ENCODE results near the gene DCBLD2. TPM values are rescaled to one million over a fixed set of nuclear protein-coding genes. Genes with fewer than 3 reads are reported as not detected.

The DCBLD2 gene
- total and polyA plus RNA-seq, 9 donors, result 13.5 to 58.7 (median 38.0) TPM

DNA sequence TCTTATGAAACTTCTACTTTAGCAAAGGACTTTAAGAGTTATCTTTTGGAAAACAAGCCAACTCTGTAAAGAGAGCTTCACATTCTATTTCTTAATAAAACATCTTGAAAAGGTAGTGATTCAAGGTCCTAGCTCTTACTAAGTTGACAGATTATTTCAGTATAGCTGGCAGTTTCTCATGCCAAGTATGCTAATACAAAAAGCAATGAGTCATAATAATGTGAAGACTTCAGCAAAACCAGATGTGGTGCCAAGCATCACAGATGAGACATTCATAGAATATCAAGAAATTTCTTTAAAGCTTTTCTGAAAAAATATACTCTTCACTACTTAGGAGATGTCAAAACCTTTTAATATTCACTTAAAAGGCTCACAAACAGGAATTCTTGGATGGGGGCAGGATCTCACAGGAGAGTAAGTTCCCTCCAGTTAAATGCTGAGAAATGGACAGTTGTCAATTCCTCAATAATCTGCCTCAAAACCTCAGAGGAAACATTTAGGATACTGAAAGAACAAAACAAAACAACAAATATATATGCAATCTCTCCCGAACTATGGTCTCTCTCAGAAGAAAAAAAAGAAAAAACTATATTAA lies 45.6 kb downstream of the DCBLD2 start:
- peaks cover 0 to 2% of the 10 kb centered on the region in 2 donors for H3K9me3 ChIP-seq
- intact Hi-C loops (cut with DNase I), result no loop called here
- WGBS, 3 donors, result 70 to 83% (median 83%) methylated on average over 1 of the region's 1 CpG

DNA sequence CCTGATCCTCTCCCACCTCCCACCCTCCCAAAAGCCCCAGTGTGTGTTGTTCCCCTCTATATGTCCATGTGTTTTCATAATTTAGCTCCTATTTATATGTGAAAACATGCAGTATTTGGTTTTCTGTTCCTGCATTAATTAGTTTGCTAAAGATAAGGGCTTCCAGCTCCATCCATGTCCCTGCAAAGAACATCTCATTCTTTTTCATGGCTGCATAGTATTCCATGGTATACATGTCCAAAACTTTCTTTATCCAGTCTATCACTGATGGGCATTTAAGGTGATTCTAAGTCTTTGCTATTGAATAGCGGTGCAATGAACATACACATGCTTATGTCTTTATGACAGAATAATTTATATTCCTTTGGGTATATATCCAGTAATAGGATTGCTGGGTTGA lies 53.4 kb downstream of the DCBLD2 start:
- 95 to 100% (median 99%) methylated on average over 1 of the region's 1 CpG for WGBS, 3 donors

More for the DNA sequence above, 45.6 kb downstream of the DCBLD2 start:
- TF ChIP-seq, protein P1, sequence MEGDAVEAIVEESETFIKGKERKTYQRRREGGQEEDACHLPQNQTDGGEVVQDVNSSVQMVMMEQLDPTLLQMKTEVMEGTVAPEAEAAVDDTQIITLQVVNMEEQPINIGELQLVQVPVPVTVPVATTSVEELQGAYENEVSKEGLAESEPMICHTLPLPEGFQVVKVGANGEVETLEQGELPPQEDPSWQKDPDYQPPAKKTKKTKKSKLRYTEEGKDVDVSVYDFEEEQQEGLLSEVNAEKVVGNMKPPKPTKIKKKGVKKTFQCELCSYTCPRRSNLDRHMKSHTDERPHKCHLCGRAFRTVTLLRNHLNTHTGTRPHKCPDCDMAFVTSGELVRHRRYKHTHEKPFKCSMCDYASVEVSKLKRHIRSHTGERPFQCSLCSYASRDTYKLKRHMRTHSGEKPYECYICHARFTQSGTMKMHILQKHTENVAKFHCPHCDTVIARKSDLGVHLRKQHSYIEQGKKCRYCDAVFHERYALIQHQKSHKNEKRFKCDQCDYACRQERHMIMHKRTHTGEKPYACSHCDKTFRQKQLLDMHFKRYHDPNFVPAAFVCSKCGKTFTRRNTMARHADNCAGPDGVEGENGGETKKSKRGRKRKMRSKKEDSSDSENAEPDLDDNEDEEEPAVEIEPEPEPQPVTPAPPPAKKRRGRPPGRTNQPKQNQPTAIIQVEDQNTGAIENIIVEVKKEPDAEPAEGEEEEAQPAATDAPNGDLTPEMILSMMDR (IDR thresholded peaks at IDR 0.05), result no peak
- no peak for TF ChIP-seq EP300 (IDR thresholded peaks at IDR 0.05)
- TF ChIP-seq POLR2A (IDR thresholded peaks at IDR 0.05), result no peak
- Histone ChIP-seq H3K4me1 (ENCODE audit: insufficient read depth) (no peaks in the 10 kb centered on the region), H3K27me3 (no peaks in the 10 kb centered on the region), H3K4me3 (no peak overlapping the region), H3K27ac (no peak overlapping the region), H3K36me3 (no peaks in the 10 kb centered on the region)
- no peak for DNase-seq

DNA sequence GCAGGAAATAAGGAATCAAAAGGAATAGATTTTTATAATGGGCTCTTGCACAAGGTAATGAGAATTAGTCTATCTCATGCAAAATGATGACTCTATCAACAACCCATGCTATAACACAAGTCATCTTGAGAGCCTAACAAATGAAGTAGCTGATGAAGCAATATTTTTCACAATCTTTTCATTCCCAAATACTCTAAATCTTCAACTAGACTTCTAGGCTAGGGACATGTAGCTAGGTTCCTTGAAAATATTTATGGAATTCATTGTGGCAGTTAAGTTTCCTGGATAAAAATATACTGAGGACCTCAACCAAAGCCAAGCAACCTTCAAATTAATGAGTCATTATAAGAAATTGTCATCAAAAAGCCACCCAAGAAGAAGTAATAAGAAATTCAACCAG lies 55.4 kb downstream of the DCBLD2 start:
- H3K36me3 ChIP-seq, result no peaks in the 10 kb centered on the region
- no peak overlapping the region for H3K4me3 ChIP-seq
- no peaks in the 10 kb centered on the region for H3K9me3 ChIP-seq
- H3K4me1 ChIP-seq (ENCODE audit: insufficient read depth), result no peaks in the 10 kb centered on the region
- no peak for DNase-seq
- intact Hi-C loops (cut with DNase I), result loop anchor here in 1 of 4 donors (10.0 kb wide), 1 partner anchor 59 kb away; the partner anchor contains the start of gene DCBLD2
- H3K27me3 ChIP-seq, result no peaks in the 10 kb centered on the region
- TF ChIP-seq POLR2A (IDR thresholded peaks at IDR 0.05), result no peak
- TF ChIP-seq, protein P1 (IDR thresholded peaks at IDR 0.05), result no peak
- TF ChIP-seq EP300 (IDR thresholded peaks at IDR 0.05), result no peak
- no peak overlapping the region for H3K27ac ChIP-seq

More for the DNA sequence above, 53.4 kb downstream of the DCBLD2 start:
- Histone ChIP-seq H3K27me3 (no peaks in the 10 kb centered on the region), H3K27ac (no peak overlapping the region), H3K4me3 (no peak overlapping the region), H3K36me3 (no peaks in the 10 kb centered on the region), H3K4me1 (ENCODE audit: insufficient read depth) (no peaks in the 10 kb centered on the region), H3K9me3 (no peaks in the 10 kb centered on the region)
- intact Hi-C loops (cut with DNase I), result loop anchor here in 1 of 4 donors (10.0 kb wide), 1 partner anchor 57 kb away; the partner anchor contains the start of gene DCBLD2
- DNase-seq, result no peak
- TF ChIP-seq, protein P1 (IDR thresholded peaks at IDR 0.05), result no peak
- no peak for TF ChIP-seq EP300 (IDR thresholded peaks at IDR 0.05)
- no peak for TF ChIP-seq POLR2A (IDR thresholded peaks at IDR 0.05)

DNA sequence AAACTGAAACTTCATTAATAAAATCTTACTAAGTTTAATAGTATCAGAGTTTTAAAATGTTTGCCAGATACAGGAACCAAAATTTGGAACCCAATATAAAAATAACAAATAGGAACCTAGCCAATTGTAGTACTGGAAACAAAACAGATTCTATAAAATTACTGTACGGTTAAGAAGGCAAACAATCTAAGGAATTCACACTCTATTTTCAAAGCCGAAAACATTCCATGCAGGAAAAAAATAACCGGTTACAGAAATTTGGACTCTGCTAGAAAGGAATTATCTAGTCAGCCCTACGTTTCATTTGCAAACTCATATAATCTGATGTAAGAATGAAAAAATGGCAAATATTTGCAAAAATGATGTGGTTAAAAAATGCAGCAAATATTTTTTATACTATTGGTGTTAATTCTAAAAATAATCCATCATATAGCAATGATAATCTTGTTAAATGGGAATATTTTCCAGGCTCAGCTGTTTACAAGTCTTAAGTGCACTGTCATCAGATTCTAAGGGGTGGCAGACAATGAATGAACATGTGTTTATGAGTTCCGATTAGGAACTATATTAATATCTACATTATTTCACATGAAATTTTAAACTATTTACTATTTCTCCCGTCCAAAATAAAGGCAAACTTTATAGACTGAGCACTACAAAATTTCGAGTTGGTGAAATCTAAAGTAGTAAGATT lies 58.1 kb downstream of the DCBLD2 start:
- Histone ChIP-seq H3K36me3 (no peaks in the 10 kb centered on the region), H3K4me1 (ENCODE audit: insufficient read depth) (no peaks in the 10 kb centered on the region), H3K27ac (no peak overlapping the region), H3K27me3 (no peaks in the 10 kb centered on the region), H3K9me3 (no peaks in the 10 kb centered on the region), H3K4me3 (no peak overlapping the region)
- intact Hi-C loops (cut with DNase I), result loop anchor here in 1 of 4 donors (10.0 kb wide), 1 partner anchor 61 kb away; the partner anchor contains the start of gene DCBLD2
- no peak for TF ChIP-seq POLR2A (IDR thresholded peaks at IDR 0.05)
- no peak for TF ChIP-seq EP300 (IDR thresholded peaks at IDR 0.05)
- TF ChIP-seq, protein P1 (IDR thresholded peaks at IDR 0.05), result no peak
- WGBS, 3 donors, result 11 to 23% (median 13%) methylated on average over 7 of the region's 7 CpGs
- no peak for DNase-seq
